MM.1S (cell line): ENCODE results near the gene LSMEM2.

Experiments
- EZH2 ChIP-seq: fragments of 300-600 bp; sonication (generic); optimal IDR thresholded peaks from 2 replicates; pipeline ENCODE3; 2017; ENCODE audit warnings: low read depth, mild to moderate bottlenecking, antibody characterized with exemption, low read length, mixed read lengths
- EZH2phosphoT487 ChIP-seq: fragments of 300-600 bp; sonication (generic); IDR thresholded peaks from 2 replicates; pipeline ENCODE4 v1.6.1; 2018; ENCODE audit warnings: antibody characterized with exemption, low read length
- TF ChIP-seq, protein P1 (sequence below): fragments of 300-600 bp; sonication (generic); IDR thresholded peaks from 2 replicates; pipeline ENCODE4 v1.5.1; 2016; ENCODE audit warnings: antibody characterized with exemption, low read length, mixed read lengths

DNA sequence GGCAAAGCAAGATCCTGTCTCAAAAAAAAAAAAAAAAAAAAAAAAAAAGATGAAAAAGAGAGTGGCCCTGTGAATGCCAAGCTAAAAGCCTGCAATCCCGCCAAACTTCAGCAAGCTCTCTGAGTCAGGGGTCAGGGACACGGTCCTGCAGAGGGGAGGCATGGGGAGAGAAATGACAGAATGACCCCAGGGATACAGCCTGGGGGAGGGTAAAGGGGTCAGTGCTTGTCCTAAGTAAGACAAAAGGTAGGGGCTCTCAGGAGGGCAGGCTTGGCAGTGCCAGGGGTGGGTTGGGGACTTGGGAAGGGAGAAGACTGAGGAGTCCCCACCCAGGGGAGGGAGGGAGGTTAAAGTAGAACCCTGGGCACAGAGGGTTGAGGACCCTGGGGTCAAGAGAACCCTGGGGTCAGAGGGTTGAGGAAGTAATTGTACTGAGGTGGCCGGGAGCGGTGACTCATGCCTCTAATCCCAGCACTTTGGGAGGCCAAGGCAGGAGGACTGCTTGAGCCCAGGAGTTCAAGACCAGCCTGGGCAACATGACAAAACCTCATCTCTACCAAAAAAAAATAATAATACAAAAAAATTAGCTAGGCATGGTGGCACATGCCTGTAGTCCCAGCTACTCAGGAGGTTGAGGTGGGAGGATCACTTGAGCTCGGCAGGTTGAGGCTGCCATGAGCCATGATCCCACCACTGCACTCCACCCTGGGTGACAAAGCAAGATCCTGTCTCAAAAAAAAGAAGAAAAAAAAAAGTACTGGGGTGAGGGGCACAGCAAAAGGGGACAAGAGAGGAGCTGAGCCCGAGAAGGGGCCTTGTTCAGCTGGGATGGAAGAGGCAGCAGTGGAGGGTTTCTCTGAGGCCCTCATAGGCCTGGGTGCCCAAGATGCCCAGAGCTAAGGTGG lies 15.2 kb upstream of the LSMEM2 start:
- TF ChIP-seq, protein P1, sequence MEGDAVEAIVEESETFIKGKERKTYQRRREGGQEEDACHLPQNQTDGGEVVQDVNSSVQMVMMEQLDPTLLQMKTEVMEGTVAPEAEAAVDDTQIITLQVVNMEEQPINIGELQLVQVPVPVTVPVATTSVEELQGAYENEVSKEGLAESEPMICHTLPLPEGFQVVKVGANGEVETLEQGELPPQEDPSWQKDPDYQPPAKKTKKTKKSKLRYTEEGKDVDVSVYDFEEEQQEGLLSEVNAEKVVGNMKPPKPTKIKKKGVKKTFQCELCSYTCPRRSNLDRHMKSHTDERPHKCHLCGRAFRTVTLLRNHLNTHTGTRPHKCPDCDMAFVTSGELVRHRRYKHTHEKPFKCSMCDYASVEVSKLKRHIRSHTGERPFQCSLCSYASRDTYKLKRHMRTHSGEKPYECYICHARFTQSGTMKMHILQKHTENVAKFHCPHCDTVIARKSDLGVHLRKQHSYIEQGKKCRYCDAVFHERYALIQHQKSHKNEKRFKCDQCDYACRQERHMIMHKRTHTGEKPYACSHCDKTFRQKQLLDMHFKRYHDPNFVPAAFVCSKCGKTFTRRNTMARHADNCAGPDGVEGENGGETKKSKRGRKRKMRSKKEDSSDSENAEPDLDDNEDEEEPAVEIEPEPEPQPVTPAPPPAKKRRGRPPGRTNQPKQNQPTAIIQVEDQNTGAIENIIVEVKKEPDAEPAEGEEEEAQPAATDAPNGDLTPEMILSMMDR, result no peak
- TF ChIP-seq EZH2phosphoT487, result no peak
- TF ChIP-seq EZH2, result no peak
